Right lobe of liver (tissue), 4 donors: ENCODE results near the gene AK5.

Experiments
- POLR2A ChIP-seq: fragments of 450-650 bp; IDR thresholded peaks from one replicate; pipeline ENCODE4 v1.6.1; 2017; ENCODE audit warnings: antibody characterized with exemption, mild to moderate bottlenecking
- TF ChIP-seq, protein P1 (sequence below), 4 donors: fragments of 200-600 bp in 3 of 4; fragments of 450-650 bp in 1 of 4; IDR thresholded peaks; one replicate each; pipeline versions ENCODE4 v1.5.1 to v1.8.0; 2016 to 2022; ENCODE audit warnings: antibody characterized with exemption in 4 of 4, mild to moderate bottlenecking in 2 of 4
- donor health status: DM: no; HTN: no; CAD: no.
- donor health status: DM: no; HTN: no; CAD: no.
- donor health status: DM: no; HTN: yes; CAD: no.

DNA sequence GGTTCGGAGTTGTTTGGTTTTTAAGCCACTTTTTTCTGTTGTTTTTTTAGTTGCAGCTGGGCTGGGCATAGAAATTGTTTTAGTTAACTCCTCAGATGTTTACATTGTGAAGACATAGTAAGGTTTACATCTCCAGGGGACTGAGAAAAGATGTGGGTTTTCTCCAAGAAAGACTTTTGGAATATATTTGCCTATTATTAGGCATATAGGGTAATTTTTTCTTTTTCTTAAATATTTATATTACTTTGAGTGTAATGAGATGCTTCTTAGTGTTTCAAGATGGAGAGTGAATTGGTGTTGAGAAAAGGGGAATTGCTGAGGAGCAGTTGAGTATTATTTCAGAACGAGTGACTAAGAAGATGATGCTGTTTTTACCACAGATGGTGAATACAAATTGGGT, 36.0 kb upstream of the AK5 start:
- TF ChIP-seq, protein P1, sequence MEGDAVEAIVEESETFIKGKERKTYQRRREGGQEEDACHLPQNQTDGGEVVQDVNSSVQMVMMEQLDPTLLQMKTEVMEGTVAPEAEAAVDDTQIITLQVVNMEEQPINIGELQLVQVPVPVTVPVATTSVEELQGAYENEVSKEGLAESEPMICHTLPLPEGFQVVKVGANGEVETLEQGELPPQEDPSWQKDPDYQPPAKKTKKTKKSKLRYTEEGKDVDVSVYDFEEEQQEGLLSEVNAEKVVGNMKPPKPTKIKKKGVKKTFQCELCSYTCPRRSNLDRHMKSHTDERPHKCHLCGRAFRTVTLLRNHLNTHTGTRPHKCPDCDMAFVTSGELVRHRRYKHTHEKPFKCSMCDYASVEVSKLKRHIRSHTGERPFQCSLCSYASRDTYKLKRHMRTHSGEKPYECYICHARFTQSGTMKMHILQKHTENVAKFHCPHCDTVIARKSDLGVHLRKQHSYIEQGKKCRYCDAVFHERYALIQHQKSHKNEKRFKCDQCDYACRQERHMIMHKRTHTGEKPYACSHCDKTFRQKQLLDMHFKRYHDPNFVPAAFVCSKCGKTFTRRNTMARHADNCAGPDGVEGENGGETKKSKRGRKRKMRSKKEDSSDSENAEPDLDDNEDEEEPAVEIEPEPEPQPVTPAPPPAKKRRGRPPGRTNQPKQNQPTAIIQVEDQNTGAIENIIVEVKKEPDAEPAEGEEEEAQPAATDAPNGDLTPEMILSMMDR (IDR thresholded peaks at IDR 0.05): no peak
- no peak for TF ChIP-seq POLR2A
